Measurements from ENCODE around the gene FAM83B. TPM values are rescaled to one million over a fixed set of nuclear protein-coding genes. Genes with fewer than 3 reads are reported as not detected.
A peak's percentile ranks its signal among the peaks of the same experiment; 100 is the strongest.

Gene FAM83B
- total RNA-seq, 1 experiment from 2014 or later, result 3.9 TPM

DNA sequence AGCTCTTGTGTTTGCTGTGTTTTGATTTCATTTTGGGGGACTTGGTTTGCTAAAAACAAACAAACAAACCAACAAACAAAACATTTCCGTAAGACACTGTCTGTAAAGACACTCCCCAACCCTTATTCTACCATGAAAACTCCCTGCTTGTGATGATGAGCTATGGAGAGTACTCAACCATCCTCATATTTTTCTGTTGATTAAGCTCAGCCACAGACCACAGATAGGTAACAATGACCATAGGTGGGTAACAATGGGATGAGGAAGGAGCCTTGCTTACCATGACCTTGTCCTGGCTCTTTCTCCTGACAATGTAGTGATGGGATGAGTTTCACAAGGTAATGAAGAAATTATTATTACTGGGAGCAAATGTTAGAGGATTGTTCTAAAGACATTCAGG lies 11.4 kb upstream of the FAM83B start:
- no peaks in the 10 kb centered on the region for H3K4me1 Mint-ChIP-seq
- no peaks in the 10 kb centered on the region for H3K27me3 Mint-ChIP-seq (ENCODE audit: low read depth)
- H3K36me3 Mint-ChIP-seq, result no peaks in the 10 kb centered on the region
- no peak overlapping the region for H3K27ac Mint-ChIP-seq
- no peak overlapping the region for H3K4me3 Mint-ChIP-seq
- peaks cover 5% of the 10 kb centered on the region; the same call in 1 of the 2 replicates for H3K9me3 Mint-ChIP-seq
- ChIA-PET CTCF (no interaction called here), POLR2A (no interaction called here)
- DNase-seq (ENCODE audit: low spot score) (no peak), ATAC-seq (no peak)
- TF ChIP-seq, protein P1, sequence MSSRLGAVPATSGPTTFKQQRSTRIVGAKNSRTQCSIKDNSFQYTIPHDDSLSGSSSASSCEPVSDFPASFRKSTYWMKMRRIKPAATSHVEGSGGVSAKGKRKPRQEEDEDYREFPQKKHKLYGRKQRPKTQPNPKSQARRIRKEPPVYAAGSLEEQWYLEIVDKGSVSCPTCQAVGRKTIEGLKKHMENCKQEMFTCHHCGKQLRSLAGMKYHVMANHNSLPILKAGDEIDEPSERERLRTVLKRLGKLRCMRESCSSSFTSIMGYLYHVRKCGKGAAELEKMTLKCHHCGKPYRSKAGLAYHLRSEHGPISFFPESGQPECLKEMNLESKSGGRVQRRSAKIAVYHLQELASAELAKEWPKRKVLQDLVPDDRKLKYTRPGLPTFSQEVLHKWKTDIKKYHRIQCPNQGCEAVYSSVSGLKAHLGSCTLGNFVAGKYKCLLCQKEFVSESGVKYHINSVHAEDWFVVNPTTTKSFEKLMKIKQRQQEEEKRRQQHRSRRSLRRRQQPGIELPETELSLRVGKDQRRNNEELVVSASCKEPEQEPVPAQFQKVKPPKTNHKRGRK (CRISPR knock-in tag; IDR thresholded peaks at IDR 0.05; ENCODE audit: borderline replicate concordance), result no peak
- TF ChIP-seq ZNF396 (CRISPR knock-in tag; IDR thresholded peaks at IDR 0.05; ENCODE audit: borderline replicate concordance), result no peak
- TF ChIP-seq, protein P2, sequence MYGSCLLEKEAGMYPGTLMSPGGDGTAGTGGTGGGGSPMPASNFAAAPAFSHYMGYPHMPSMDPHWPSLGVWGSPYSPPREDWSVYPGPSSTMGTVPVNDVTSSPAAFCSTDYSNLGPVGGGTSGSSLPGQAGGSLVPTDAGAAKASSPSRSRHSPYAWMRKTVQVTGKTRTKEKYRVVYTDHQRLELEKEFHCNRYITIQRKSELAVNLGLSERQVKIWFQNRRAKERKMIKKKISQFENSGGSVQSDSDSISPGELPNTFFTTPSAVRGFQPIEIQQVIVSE (CRISPR knock-in tag; IDR thresholded peaks at IDR 0.05; ENCODE audit: borderline replicate concordance), result no peak

DNA sequence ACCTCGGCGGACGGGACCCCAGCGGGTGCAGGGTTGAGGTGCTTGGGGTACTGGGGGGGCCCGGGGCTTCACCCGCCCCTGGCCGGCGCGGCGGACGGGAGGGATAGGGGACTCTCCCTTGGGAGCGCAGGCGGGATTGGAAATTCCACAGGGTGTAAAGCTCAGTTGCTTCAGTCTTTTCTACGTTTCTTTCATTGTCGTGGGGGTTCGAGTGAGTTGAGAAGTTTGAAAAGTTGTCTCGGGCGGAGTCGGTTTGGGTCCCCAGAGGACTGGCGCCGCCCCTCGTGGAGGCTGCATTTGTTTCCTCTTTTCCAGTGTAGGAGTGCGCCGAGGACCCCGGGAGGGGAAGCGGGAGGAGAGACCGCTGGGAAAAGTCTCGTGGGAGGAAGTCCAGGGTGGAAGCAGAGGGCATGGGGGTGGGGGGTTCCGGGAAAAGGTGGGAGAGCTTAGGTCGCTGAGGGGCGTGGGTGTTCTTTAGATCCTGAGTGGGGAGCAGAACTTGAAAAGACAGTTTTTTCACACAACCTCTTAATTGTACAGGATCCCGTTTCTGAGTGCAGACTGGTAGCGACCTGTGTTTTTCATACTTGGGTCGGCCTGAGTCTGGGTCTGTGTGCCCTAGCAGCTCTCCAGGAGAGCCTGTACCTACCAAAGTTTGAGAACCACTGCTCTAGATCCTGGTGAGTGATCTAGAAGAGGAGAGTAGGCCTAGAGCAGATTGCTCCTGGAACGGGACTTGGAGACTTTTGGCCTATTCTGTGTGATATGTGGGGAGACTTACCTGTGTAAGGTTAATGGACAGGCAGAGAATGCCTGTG lies 495 bp downstream of the FAM83B start:
- Mint-ChIP-seq H3K4me1 (peaks cover 20% of the 10 kb centered on the region), H3K27ac (peak overlapping the region; percentile 59), H3K9me3 (no peaks in the 10 kb centered on the region), H3K4me3 (peak overlapping the region; percentile 94), H3K27me3 (ENCODE audit: low read depth) (peaks cover 26% of the 10 kb centered on the region), H3K36me3 (no peaks in the 10 kb centered on the region)
- POLR2A ChIA-PET, result no interaction called here
- ATAC-seq (peak; percentile 55), DNase-seq (ENCODE audit: low spot score) (peak; percentile 45)
- CTCF ChIA-PET, result interaction anchor here (0.6 kb wide), 1 partner anchor 225 kb away, joined by 3 read pairs; no protein-coding TSS in a partner anchor
- TF ChIP-seq, protein P3, sequence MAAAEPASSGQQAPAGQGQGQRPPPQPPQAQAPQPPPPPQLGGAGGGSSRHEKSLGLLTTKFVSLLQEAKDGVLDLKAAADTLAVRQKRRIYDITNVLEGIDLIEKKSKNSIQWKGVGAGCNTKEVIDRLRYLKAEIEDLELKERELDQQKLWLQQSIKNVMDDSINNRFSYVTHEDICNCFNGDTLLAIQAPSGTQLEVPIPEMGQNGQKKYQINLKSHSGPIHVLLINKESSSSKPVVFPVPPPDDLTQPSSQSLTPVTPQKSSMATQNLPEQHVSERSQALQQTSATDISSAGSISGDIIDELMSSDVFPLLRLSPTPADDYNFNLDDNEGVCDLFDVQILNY (CRISPR knock-in tag; IDR thresholded peaks at IDR 0.05), result no peak
- TF ChIP-seq, protein P1 (CRISPR knock-in tag; IDR thresholded peaks at IDR 0.05; ENCODE audit: borderline replicate concordance), result no peak
- TF ChIP-seq SOX15 (CRISPR knock-in tag; IDR thresholded peaks at IDR 0.05) (no peak), JAZF1 (CRISPR knock-in tag; IDR thresholded peaks at IDR 0.05) (no peak)

DNA sequence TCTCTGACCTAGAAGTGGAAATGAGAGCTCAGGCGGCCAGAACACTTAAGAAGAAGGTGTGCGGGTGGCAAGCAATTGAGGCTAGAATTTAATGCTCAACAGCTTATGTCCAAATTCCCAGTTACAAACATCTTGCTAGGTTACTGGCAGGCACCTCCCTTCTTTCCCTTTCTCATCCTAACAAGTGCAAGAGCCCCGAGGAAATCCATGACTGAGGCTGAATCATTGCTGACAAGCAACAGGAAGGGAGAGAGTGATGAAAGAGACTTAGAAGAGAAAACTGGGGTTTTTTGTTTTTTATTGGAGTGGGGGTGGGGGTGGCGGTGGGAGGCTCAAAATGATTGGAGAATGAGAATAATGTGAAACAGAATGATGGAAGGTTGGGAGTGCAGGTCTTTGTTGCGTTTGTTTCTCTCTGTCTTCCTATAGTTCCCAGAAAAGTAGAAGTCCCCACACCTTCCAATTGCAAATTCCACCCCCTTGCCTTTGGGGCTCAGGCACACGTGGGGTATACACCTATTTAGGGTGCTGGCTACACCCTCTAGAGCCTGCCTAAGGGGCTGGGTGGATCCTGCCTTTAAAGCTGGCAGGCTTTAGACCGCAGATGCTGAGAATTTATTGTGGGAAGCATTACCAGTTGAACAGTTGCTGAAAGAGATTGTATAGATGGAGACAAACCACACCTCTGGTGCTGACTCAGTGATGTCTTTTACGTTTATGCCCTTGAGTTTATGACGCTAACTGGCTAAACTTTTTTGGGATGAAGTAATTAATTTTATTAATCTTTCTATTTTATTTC lies 1.4 kb downstream of the FAM83B start:
- H3K27ac Mint-ChIP-seq, result no peak overlapping the region
- CTCF ChIA-PET, result no interaction called here
- TF ChIP-seq ATF1 (CRISPR knock-in tag; IDR thresholded peaks at IDR 0.05) (no peak), ETV6 (CRISPR knock-in tag; IDR thresholded peaks at IDR 0.05) (no peak), ZNF232 (CRISPR knock-in tag; IDR thresholded peaks at IDR 0.05) (no peak), ZNF416 (CRISPR knock-in tag; IDR thresholded peaks at IDR 0.05) (no peak)
- TF ChIP-seq, protein P4, sequence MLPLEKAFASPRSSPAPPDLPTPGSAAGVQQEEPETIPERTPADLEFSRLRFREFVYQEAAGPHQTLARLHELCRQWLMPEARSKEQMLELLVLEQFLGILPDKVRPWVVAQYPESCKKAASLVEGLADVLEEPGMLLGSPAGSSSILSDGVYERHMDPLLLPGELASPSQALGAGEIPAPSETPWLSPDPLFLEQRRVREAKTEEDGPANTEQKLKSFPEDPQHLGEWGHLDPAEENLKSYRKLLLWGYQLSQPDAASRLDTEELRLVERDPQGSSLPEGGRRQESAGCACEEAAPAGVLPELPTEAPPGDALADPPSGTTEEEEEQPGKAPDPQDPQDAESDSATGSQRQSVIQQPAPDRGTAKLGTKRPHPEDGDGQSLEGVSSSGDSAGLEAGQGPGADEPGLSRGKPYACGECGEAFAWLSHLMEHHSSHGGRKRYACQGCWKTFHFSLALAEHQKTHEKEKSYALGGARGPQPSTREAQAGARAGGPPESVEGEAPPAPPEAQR (CRISPR knock-in tag; IDR thresholded peaks at IDR 0.05), result no peak
- TF ChIP-seq, protein P5, sequence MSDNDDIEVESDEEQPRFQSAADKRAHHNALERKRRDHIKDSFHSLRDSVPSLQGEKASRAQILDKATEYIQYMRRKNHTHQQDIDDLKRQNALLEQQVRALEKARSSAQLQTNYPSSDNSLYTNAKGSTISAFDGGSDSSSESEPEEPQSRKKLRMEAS (CRISPR knock-in tag; IDR thresholded peaks at IDR 0.05), result no peak
- TF ChIP-seq, protein P6, sequence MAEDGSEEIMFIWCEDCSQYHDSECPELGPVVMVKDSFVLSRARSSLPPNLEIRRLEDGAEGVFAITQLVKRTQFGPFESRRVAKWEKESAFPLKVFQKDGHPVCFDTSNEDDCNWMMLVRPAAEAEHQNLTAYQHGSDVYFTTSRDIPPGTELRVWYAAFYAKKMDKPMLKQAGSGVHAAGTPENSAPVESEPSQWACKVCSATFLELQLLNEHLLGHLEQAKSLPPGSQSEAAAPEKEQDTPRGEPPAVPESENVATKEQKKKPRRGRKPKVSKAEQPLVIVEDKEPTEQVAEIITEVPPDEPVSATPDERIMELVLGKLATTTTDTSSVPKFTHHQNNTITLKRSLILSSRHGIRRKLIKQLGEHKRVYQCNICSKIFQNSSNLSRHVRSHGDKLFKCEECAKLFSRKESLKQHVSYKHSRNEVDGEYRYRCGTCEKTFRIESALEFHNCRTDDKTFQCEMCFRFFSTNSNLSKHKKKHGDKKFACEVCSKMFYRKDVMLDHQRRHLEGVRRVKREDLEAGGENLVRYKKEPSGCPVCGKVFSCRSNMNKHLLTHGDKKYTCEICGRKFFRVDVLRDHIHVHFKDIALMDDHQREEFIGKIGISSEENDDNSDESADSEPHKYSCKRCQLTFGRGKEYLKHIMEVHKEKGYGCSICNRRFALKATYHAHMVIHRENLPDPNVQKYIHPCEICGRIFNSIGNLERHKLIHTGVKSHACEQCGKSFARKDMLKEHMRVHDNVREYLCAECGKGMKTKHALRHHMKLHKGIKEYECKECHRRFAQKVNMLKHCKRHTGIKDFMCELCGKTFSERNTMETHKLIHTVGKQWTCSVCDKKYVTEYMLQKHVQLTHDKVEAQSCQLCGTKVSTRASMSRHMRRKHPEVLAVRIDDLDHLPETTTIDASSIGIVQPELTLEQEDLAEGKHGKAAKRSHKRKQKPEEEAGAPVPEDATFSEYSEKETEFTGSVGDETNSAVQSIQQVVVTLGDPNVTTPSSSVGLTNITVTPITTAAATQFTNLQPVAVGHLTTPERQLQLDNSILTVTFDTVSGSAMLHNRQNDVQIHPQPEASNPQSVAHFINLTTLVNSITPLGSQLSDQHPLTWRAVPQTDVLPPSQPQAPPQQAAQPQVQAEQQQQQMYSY (CRISPR knock-in tag; IDR thresholded peaks at IDR 0.05), result no peak
- TF ChIP-seq, protein P7, sequence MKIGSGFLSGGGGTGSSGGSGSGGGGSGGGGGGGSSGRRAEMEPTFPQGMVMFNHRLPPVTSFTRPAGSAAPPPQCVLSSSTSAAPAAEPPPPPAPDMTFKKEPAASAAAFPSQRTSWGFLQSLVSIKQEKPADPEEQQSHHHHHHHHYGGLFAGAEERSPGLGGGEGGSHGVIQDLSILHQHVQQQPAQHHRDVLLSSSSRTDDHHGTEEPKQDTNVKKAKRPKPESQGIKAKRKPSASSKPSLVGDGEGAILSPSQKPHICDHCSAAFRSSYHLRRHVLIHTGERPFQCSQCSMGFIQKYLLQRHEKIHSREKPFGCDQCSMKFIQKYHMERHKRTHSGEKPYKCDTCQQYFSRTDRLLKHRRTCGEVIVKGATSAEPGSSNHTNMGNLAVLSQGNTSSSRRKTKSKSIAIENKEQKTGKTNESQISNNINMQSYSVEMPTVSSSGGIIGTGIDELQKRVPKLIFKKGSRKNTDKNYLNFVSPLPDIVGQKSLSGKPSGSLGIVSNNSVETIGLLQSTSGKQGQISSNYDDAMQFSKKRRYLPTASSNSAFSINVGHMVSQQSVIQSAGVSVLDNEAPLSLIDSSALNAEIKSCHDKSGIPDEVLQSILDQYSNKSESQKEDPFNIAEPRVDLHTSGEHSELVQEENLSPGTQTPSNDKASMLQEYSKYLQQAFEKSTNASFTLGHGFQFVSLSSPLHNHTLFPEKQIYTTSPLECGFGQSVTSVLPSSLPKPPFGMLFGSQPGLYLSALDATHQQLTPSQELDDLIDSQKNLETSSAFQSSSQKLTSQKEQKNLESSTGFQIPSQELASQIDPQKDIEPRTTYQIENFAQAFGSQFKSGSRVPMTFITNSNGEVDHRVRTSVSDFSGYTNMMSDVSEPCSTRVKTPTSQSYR (CRISPR knock-in tag; IDR thresholded peaks at IDR 0.05), result no peak

More for the DNA sequence above, 1.4 kb downstream of the FAM83B start:
- H3K9me3 Mint-ChIP-seq, result peaks cover 7% of the 10 kb centered on the region; the same call in 1 of the 2 replicates
- POLR2A ChIA-PET, result no interaction called here
- peaks cover 7% of the 10 kb centered on the region for H3K36me3 Mint-ChIP-seq
- DNase-seq (ENCODE audit: low spot score) (no peak), ATAC-seq (no peak)
- H3K27me3 Mint-ChIP-seq (ENCODE audit: low read depth), result peaks cover 26% of the 10 kb centered on the region
- H3K4me3 Mint-ChIP-seq, result peak overlapping the region; percentile 94
- peaks cover 20% of the 10 kb centered on the region for H3K4me1 Mint-ChIP-seq
